B cell (primary cell): ENCODE measurements around the gene TMC8. TPM values are rescaled to one million over a fixed set of nuclear protein-coding genes. Genes with fewer than 3 reads are reported as not detected.

Experiments
- ATAC-seq: fragments of 200-7000 bp; cut with Tn5 transposase; one replicate; pipeline ENCODE4 v1.10.0; 2021; ENCODE audit warnings: low read depth, mild to moderate bottlenecking, moderate number of reproducible peaks, moderate library complexity
- CTCF ChIA-PET: fragments of 350-600 bp; sonication (Branson Sonifier 250); formaldehyde crosslinking; loops from one replicate; lab custom pipeline; 2021; ENCODE audit warnings: antibody characterized with exemption, inconsistent platforms; lab: Charles Lee
- POLR2A ChIA-PET: fragments of 350-600 bp; sonication (Branson Sonifier 250); formaldehyde crosslinking; loops from one replicate; lab custom pipeline; 2021; ENCODE audit warnings: antibody characterized with exemption; lab: Charles Lee
- DNase-seq: peaks from one replicate; pipeline ENCODE4 v3.0.0; 2013
- H2AFZ ChIP-seq: 2 replicates; pipeline ENCODE4 v1.6.1; 2012; ENCODE audit warnings: mild to moderate bottlenecking, low read depth, low read length; ENCODE audit not compliant: insufficient read depth, poor library complexity, severe bottlenecking
- H3K27ac ChIP-seq, 2 donors: 1 replicate in 1 of 2; 2 replicates in 1 of 2; pipeline ENCODE4 v1.5.1; 2012 to 2013; ENCODE audit warnings: low read length in 2 of 2, mild to moderate bottlenecking in 2 of 2, moderate library complexity in 1 of 2
- H3K27me3 ChIP-seq, 4 experiments: fragments of 200-600 bp in 1 of 4; sonication (generic) in 1 of 4; replicated peaks in 1 of 4; 1 replicate in 2 of 4; 2 replicates in 2 of 4; pipeline versions ENCODE4 v1.6.1 to v1.7.0; 2013 to 2016; ENCODE audit warnings: low read length in 3 of 4, mild to moderate bottlenecking in 2 of 4, mixed read lengths in 1 of 4, moderate library complexity in 1 of 4; ENCODE audit not compliant: insufficient read depth in 4 of 4, control insufficient read depth in 3 of 4; ENCODE audit errors: control extremely low read depth in 1 of 4
- H3K36me3 ChIP-seq, 2 experiments: replicated peaks in 1 of 2; 1 replicate in 1 of 2; 2 replicates in 1 of 2; pipeline versions ENCODE4 v1.6.1 to v1.7.1; 2013; ENCODE audit warnings: low read length in 1 of 2; ENCODE audit not compliant: insufficient read depth in 2 of 2, control insufficient read depth in 1 of 2; ENCODE audit errors: control extremely low read depth in 1 of 2, extremely low read depth in 1 of 2
- H3K4me1 ChIP-seq, 2 donors: fragments of 200-600 bp in 1 of 2; sonication (generic) in 1 of 2; 1 replicate in 1 of 2; 2 replicates in 1 of 2; pipeline versions ENCODE4 v1.5.1 to v1.6.1; 2013 to 2017; ENCODE audit warnings: low read length in 2 of 2; ENCODE audit not compliant: control insufficient read depth in 2 of 2, insufficient read depth in 2 of 2
- H3K4me2 ChIP-seq: replicated peaks from 2 replicates; pipeline ENCODE3; 2012; ENCODE audit warnings: mild to moderate bottlenecking, low read depth, low read length; ENCODE audit not compliant: poor library complexity, severe bottlenecking
- H3K4me3 ChIP-seq, 5 experiments: fragments of 200-600 bp in 1 of 5; sonication (generic) in 1 of 5; 1 replicate in 3 of 5; 2 replicates in 2 of 5; pipeline versions ENCODE4 v1.5.1 to v1.7.0; 2011 to 2016; ENCODE audit warnings: low read length in 4 of 5, mild to moderate bottlenecking in 4 of 5, low read depth in 2 of 5, control low read depth in 1 of 5, moderate library complexity in 1 of 5; ENCODE audit not compliant: insufficient read depth in 1 of 5; ENCODE audit errors: control extremely low read depth in 1 of 5, extremely low read depth in 1 of 5
- H3K79me2 ChIP-seq: fragments of 200-600 bp; sonication (generic); one replicate; pipeline ENCODE4 v1.6.0; 2016; ENCODE audit warnings: low read length; ENCODE audit not compliant: control insufficient read depth, insufficient read depth
- H3K9ac ChIP-seq: fragments of 200-600 bp; sonication (generic); 2 replicates; pipeline ENCODE4 v1.6.1; 2017; ENCODE audit warnings: mild to moderate bottlenecking, low read length, moderate library complexity
- H3K9me3 ChIP-seq, 3 donors: one replicate each; pipeline versions ENCODE4 v1.6.1 to v1.7.1; 2013; ENCODE audit warnings: low read length in 2 of 3; ENCODE audit not compliant: control insufficient read depth in 2 of 3, insufficient read depth in 1 of 3; ENCODE audit errors: control extremely low read depth in 1 of 3
- H4K20me1 ChIP-seq: 2 replicates; pipeline ENCODE4 v1.6.0; 2012; ENCODE audit warnings: mild to moderate bottlenecking, low read length; ENCODE audit not compliant: insufficient read depth, control insufficient read depth, poor library complexity, severe bottlenecking
- H3K27ac Mint-ChIP-seq: one replicate; pipeline ENCODE4 v1.8.0; 2021; ENCODE audit warnings: mixed read lengths
- H3K27me3 Mint-ChIP-seq: one replicate; pipeline ENCODE4 v1.8.0; 2021; ENCODE audit warnings: mixed read lengths
- H3K4me1 Mint-ChIP-seq: one replicate; pipeline ENCODE4 v1.8.0; 2021; ENCODE audit warnings: mixed read lengths
- H3K4me3 Mint-ChIP-seq: one replicate; pipeline ENCODE4 v1.8.0; 2021; ENCODE audit warnings: mixed read lengths
- H3K9me3 Mint-ChIP-seq: one replicate; pipeline ENCODE4 v1.8.0; 2022; ENCODE audit warnings: mixed read lengths; ENCODE audit not compliant: insufficient read depth
- CTCF ChIP-seq: fragments of 200-600 bp; IDR thresholded peaks from one replicate; pipeline ENCODE4 v1.8.0; 2022; ENCODE audit warnings: antibody characterized with exemption, mild to moderate bottlenecking
- EZH2 ChIP-seq: IDR thresholded peaks from 2 replicates; pipeline ENCODE4 v1.6.1; 2012; ENCODE audit warnings: borderline replicate concordance, low read depth, mild to moderate bottlenecking, moderate library complexity, low read length; ENCODE audit not compliant: insufficient read depth, poor library complexity, severe bottlenecking
- WGBS: methylation state at CpG from one replicate; pipeline ENCODE4 v1.1.5; 2013; ENCODE audit warnings: missing lambda C conversion rate; ENCODE audit not compliant: insufficient coverage; 5-methylcytosine and 5-hydroxymethylcytosine counted together
- intact Hi-C: fragments of 100-400 bp; cut with micrococcal nuclease; formaldehyde crosslinking; loops from one replicate; pipeline ENCODE4 v1.10.0; 2022
- polyA plus RNA-seq: library from polyadenylated mRNA; depleted of rRNA; stranded (reverse); fragments of >200 nt; gene quantifications from 2 replicates; pipeline ENCODE4 v1.2.3, GENCODE V29; 2012
- total RNA-seq, 2 donors: library from RNA; stranded (reverse); fragments of 120-200 nt in 1 of 2; gene quantifications; 1 replicate in 1 of 2; 2 replicates in 1 of 2; pipeline versions ENCODE4 v1.2.3 to v1.2.4, GENCODE V29; 2013 to 2022

TMC8 gene
- total and polyA plus RNA-seq, 2 donors (not counting 1 experiment from before 2014, with no cell fraction given): 235 to 352 TPM

- Histone ChIP-seq H3K36me3 (peaks cover 0 to 85% of the 10 kb centered on the region in 2 experiments), H3K4me3 (no peak overlapping the region), H2AFZ (no peak overlapping the region), H3K4me2 (peak overlapping the region; percentile 51), H3K27ac (peak overlapping the region; percentile 26 to 43), H3K4me1 (peaks cover 12 to 22% of the 10 kb centered on the region in 2 donors), H3K9ac (no peak overlapping the region), H4K20me1 (peaks cover 86% of the 10 kb centered on the region), H3K9me3 (no peaks in the 10 kb centered on the region), H3K27me3 (no peaks in the 10 kb centered on the region), H3K79me2 (peaks cover 10% of the 10 kb centered on the region)
- peaks cover 25% of the 10 kb centered on the region for H3K4me1 Mint-ChIP-seq
- ATAC-seq (peak; percentile 84), DNase-seq (peak; percentile 84)
- CTCF ChIA-PET: interaction anchor here (0.8 to 10.9 kb wide), 21 partner anchors 8 to 309 kb away, joined by 3 to 142 read pairs (median 5); partner anchors contain the start of genes TMC6 and TMC8
- POLR2A ChIA-PET: interaction anchor here (0.7 to 1.8 kb wide), 4 partner anchors 15 to 139 kb away, joined by 3 to 6 read pairs (median 4); no protein-coding TSS in a partner anchor
- no peaks in the 10 kb centered on the region for H3K9me3 Mint-ChIP-seq
- H3K4me3 Mint-ChIP-seq: no peak overlapping the region
- TF ChIP-seq EZH2 (no peak), CTCF (peak; percentile 98)
- H3K27me3 Mint-ChIP-seq: no peaks in the 10 kb centered on the region
- intact Hi-C loops: loop anchor here (1.0 to 10.0 kb wide), 4 partner anchors 22 to 312 kb away; no protein-coding TSS in a partner anchor
- H3K27ac Mint-ChIP-seq: peak overlapping the region; percentile 96
- WGBS: 63% methylated on average over 32 of the region's 33 CpGs
Observed at GRCh38 chr17:78112518-78113471, 17.8 kb upstream of the TMC8 start.
